A549 (cell line): ENCODE results near the gene ZNF816. TPM values are rescaled to one million over a fixed set of nuclear protein-coding genes. Genes with fewer than 3 reads are reported as not detected.

ENCODE experiments used
- ATAC-seq, 2 experiments: fragments of 200-7000 bp in 1 of 2; fragments of >200 bp in 1 of 2; cut with Nextera tagmentation in 1 of 2; cut with Tn5 transposase in 1 of 2; 3 replicates each; pipeline versions ENCODE4 v1.8.0 to v1.9.1; 2018 to 2020; ENCODE audit warnings: mild to moderate bottlenecking in 1 of 2, moderate library complexity in 1 of 2
- CTCF ChIA-PET: fragments of 300-600 bp; sonication (Branson Sonifier 250); formaldehyde crosslinking; extraction: SDS; loops from one replicate; lab custom pipeline; 2021; ENCODE audit warnings: antibody characterized with exemption, inconsistent platforms; lab: Yijun Ruan, JAX
- POLR2A ChIA-PET: fragments of 350-600 bp; formaldehyde crosslinking; extraction: SDS; loops from one replicate; lab custom pipeline; 2021; ENCODE audit warnings: antibody characterized with exemption, inconsistent platforms; lab: Yijun Ruan, JAX
- DNase-seq, 2 experiments: peaks; one replicate each; pipeline versions ENCODE4 v3.0.0 to v3.0.0-alpha.2; 2011 to 2016; ENCODE audit warnings: low read depth in 1 of 2, low spot score in 1 of 2
- FAIRE-seq: peaks from 2 replicates; lab custom pipeline; 2011; peaks lifted over from hg19 to GRCh38; lab: Jason Lieb, UNC
- H3K27ac ChIP-seq, 2 experiments: fragments of >200 bp; sonication (Bioruptor Twin); formaldehyde crosslinking; 3 replicates each; pipeline ENCODE4 v1.5.1; 2016 to 2017
- H3K4me1 ChIP-seq: fragments of >200 bp; sonication (Bioruptor Twin); formaldehyde crosslinking; 3 replicates; pipeline ENCODE4 v1.6.1; 2016
- H3K4me2 ChIP-seq: fragments of >200 bp; sonication (Bioruptor Twin); formaldehyde crosslinking; 3 replicates; pipeline ENCODE4 v1.6.1; 2016
- H3K4me3 ChIP-seq: fragments of >200 bp; sonication (Bioruptor Twin); formaldehyde crosslinking; 3 replicates; pipeline ENCODE4 v1.5.1; 2016
- H3K9me3 ChIP-seq: fragments of >200 bp; sonication (Bioruptor Twin); formaldehyde crosslinking; 3 replicates; pipeline ENCODE4 v1.6.1; 2016
- CBX2 ChIP-seq: fragments of 200-600 bp; sonication (generic); IDR thresholded peaks from 2 replicates; pipeline ENCODE4 v1.6.1; 2016; ENCODE audit warnings: low read depth, mild to moderate bottlenecking, borderline replicate concordance
- CBX8 ChIP-seq: fragments of 200-600 bp; sonication (generic); IDR thresholded peaks from 2 replicates; pipeline ENCODE4 v1.6.1; 2016
- CEBPB ChIP-seq, 2 experiments: fragments of >200 bp in 1 of 2; sonication (Bioruptor Twin) in 1 of 2; formaldehyde crosslinking in 1 of 2; IDR thresholded peaks; 2 replicates each; pipeline ENCODE4 v1.6.1; 2012 to 2016
- CHD2 ChIP-seq: fragments of 150-350 bp; IDR thresholded peaks from 2 replicates; pipeline ENCODE4 v1.6.1; 2014; ENCODE audit warnings: low read length; ENCODE audit not compliant: partially characterized antibody
- CHD4 ChIP-seq: fragments of 200-600 bp; sonication (generic); IDR thresholded peaks from 2 replicates; pipeline ENCODE4 v1.6.1; 2016; ENCODE audit warnings: antibody characterized with exemption, mild to moderate bottlenecking, borderline replicate concordance
- EHMT2 ChIP-seq: fragments of 200-600 bp; sonication (generic); IDR thresholded peaks from 2 replicates; pipeline ENCODE4 v1.6.1; 2016; ENCODE audit warnings: antibody characterized with exemption, low read depth, mild to moderate bottlenecking, moderate library complexity
- FOSB ChIP-seq: fragments of 250-450 bp; sonication (Bioruptor Pico); IDR thresholded peaks from 2 replicates; pipeline ENCODE4 v1.5.0; 2020; ENCODE audit warnings: mild to moderate bottlenecking, moderate library complexity
- HDAC2 ChIP-seq: fragments of 200-600 bp; sonication (generic); IDR thresholded peaks from 2 replicates; pipeline ENCODE4 v1.6.1; 2016
- HEYL ChIP-seq: fragments of 250-450 bp; sonication (Bioruptor Pico); IDR thresholded peaks from 2 replicates; pipeline ENCODE4 v1.8.0; 2021; ENCODE audit warnings: mild to moderate bottlenecking, moderate library complexity
- HOXA7 ChIP-seq: fragments of 250-450 bp; sonication (Bioruptor Pico); IDR thresholded peaks from 2 replicates; pipeline ENCODE4 v1.5.0; 2020; ENCODE audit warnings: mild to moderate bottlenecking, moderate library complexity
- HOXB13 ChIP-seq: fragments of 250-450 bp; sonication (Bioruptor Pico); IDR thresholded peaks from 2 replicates; pipeline ENCODE4 v1.5.0; 2020; ENCODE audit warnings: low read depth, mild to moderate bottlenecking, moderate library complexity
- JUNB ChIP-seq: fragments of >200 bp; sonication (Bioruptor Twin); formaldehyde crosslinking; IDR thresholded peaks from 2 replicates; pipeline ENCODE4 v1.6.1; 2016
- KDM5A ChIP-seq: fragments of 200-600 bp; sonication (generic); IDR thresholded peaks from 2 replicates; pipeline ENCODE4 v1.6.1; 2016; ENCODE audit warnings: antibody characterized with exemption, mild to moderate bottlenecking
- MAZ ChIP-seq: fragments of 150-350 bp; IDR thresholded peaks from 2 replicates; pipeline ENCODE4 v1.6.1; 2014; ENCODE audit warnings: antibody characterized with exemption, low read depth, low read length, borderline replicate concordance
- MYC ChIP-seq: IDR thresholded peaks from 2 replicates; pipeline ENCODE4 v1.6.1; 2012; ENCODE audit warnings: mild to moderate bottlenecking, inconsistent platforms, low read length, improper control_type of control experiment, borderline replicate concordance
- NR3C1 ChIP-seq: fragments of >200 bp; sonication (Bioruptor Twin); formaldehyde crosslinking; IDR thresholded peaks from 3 replicates; pipeline ENCODE4 v1.6.1; 2017
- PHF8 ChIP-seq: fragments of 200-600 bp; sonication (generic); IDR thresholded peaks from 2 replicates; pipeline ENCODE4 v1.6.1; 2016; ENCODE audit warnings: low read depth, mild to moderate bottlenecking, antibody characterized with exemption, moderate library complexity, borderline replicate concordance
- POLR2A ChIP-seq: IDR thresholded peaks from 2 replicates; pipeline ENCODE4 v1.6.1; 2012; ENCODE audit warnings: mild to moderate bottlenecking, low read length
- POLR2AphosphoS2 ChIP-seq: conservative IDR thresholded peaks from 2 replicates; pipeline ENCODE4 v1.6.1; 2012; ENCODE audit warnings: low read length, improper control_type of control experiment, inconsistent platforms
- RNF2 ChIP-seq: fragments of 200-600 bp; sonication (generic); IDR thresholded peaks from 2 replicates; pipeline ENCODE4 v1.6.1; 2016; ENCODE audit warnings: low read depth, mild to moderate bottlenecking, antibody characterized with exemption, moderate library complexity, borderline replicate concordance
- SMC3 ChIP-seq: fragments of >200 bp; sonication (Bioruptor Twin); formaldehyde crosslinking; IDR thresholded peaks from 3 replicates; pipeline ENCODE4 v1.6.1; 2018; ENCODE audit warnings: inconsistent platforms
- ZC3H11A ChIP-seq: fragments of 450-650 bp; IDR thresholded peaks from 2 replicates; pipeline ENCODE4 v1.6.1; 2014; ENCODE audit warnings: antibody characterized with exemption, mild to moderate bottlenecking
- ZNF302 ChIP-seq: fragments of 250-450 bp; sonication (Bioruptor Pico); IDR thresholded peaks from 2 replicates; pipeline ENCODE4 v1.9.0; 2021; ENCODE audit warnings: inconsistent platforms, mild to moderate bottlenecking, moderate library complexity
- WGBS: methylation state at CpG from one replicate; pipeline ENCODE4 v1.1.6; 2017; ENCODE audit errors: missing lambda C conversion rate; 5-methylcytosine and 5-hydroxymethylcytosine counted together
- polyA plus RNA-seq, 4 experiments: library from polyadenylated mRNA; depleted of rRNA in 3 of 4; stranded (reverse); fragments of >200 nt; fragmentation: RNase III in 1 of 4; extraction: RNeasy Plus Mini Kit Qiagen cat#74134 plus additional on column Dnase treatment in 1 of 4; gene quantifications; 2 replicates in 3 of 4; 3 replicates in 1 of 4; pipeline ENCODE4 v1.2.3, GENCODE V29; 2011 to 2017
- TF ChIP-seq, protein P1 (sequence below): fragments of 450-650 bp; IDR thresholded peaks from 2 replicates; pipeline ENCODE4 v1.6.1; 2014; ENCODE audit warnings: antibody characterized with exemption
- TF ChIP-seq, protein P2 (sequence below): fragments of >200 bp; sonication (Bioruptor Twin); formaldehyde crosslinking; IDR thresholded peaks from 3 replicates; pipeline ENCODE4 v1.5.1; 2016

Gene ZNF816
- polyA plus RNA-seq, 2 of the 4 experiments (the other 2 are of a cell fraction) = 0.05 to 0.09 TPM

DNA sequence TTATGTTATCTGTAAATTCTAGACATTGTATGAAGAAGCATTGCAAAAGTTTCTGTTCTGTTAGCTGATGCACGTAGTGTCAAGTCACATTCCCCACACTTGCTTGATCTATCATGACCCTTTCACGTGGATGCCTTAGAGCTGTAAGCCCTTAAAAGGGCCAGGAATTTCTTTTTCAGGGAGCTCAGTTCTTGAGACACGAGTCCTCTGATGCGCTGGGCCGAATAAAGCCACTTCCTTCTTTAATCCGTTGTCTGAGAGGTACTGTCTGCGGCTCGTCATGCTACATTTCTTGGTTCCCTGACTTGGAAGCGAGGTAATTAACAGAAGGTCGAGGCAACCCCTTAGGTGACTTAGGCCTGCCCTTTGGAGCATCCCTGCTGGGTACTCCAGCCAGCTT lies 5.8 kb downstream of the ZNF816 start:
- no peak overlapping the region for H3K4me2 ChIP-seq
- POLR2A ChIA-PET = no interaction called here
- TF ChIP-seq FOSB (CRISPR knock-in tag) (no peak), SMC3 (no peak), EHMT2 (no peak), KDM5A (no peak), HDAC2 (no peak), ZC3H11A (no peak), HOXA7 (CRISPR knock-in tag) (no peak), CBX8 (no peak), CHD4 (no peak), HEYL (CRISPR knock-in tag) (no peak), RNF2 (no peak), JUNB (no peak)
- TF ChIP-seq, protein P1, sequence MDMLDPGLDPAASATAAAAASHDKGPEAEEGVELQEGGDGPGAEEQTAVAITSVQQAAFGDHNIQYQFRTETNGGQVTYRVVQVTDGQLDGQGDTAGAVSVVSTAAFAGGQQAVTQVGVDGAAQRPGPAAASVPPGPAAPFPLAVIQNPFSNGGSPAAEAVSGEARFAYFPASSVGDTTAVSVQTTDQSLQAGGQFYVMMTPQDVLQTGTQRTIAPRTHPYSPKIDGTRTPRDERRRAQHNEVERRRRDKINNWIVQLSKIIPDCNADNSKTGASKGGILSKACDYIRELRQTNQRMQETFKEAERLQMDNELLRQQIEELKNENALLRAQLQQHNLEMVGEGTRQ = no peak
- TF ChIP-seq, all 56 proteins: peak for 0
- Histone ChIP-seq H3K9me3 (peaks cover 79% of the 10 kb centered on the region), H3K27ac (no peak overlapping the region), H3K4me1 (no peaks in the 10 kb centered on the region), H3K4me3 (no peak overlapping the region)
- ATAC-seq (no peak), DNase-seq (no peak), FAIRE-seq (no peak)
- WGBS = 12% methylated on average over 10 of the region's 10 CpGs
- CTCF ChIA-PET = no interaction called here

DNA sequence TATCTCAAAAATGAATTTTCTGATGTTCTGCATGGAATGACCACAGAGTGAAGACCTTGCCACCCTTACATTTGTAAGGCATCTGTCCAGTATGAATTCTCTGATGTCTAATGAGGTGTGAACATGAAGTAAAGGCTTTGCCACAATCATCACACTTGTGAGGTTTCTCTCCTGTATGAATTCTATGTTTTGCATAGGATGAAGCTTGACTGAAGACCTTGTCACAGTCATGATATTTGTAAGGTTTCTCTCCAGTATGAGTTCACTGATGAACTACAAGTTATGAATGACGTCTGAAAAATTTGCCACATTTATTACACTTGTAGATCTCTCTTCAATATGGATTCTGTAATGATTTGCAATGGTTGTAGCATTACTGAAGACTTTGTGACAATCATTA lies 13.3 kb downstream of the ZNF816 start:
- H3K27ac ChIP-seq = no peak overlapping the region
- no peak overlapping the region for H3K4me3 ChIP-seq
- DNase-seq (no peak), FAIRE-seq (no peak), ATAC-seq (no peak)
- no peak overlapping the region for H3K4me2 ChIP-seq
- TF ChIP-seq PHF8 = no peak
- ChIA-PET CTCF (no interaction called here), POLR2A (no interaction called here)
- 36% methylated on average over 1 of the region's 1 CpG for WGBS
- peaks cover 67% of the 10 kb centered on the region for H3K9me3 ChIP-seq
- H3K4me1 ChIP-seq = no peaks in the 10 kb centered on the region

- ChIA-PET POLR2A (no interaction called here), CTCF (interaction anchor here (0.6 kb wide), 1 partner anchor 804 kb away, joined by 3 read pairs; no protein-coding TSS in a partner anchor)
- no peak for FAIRE-seq
- WGBS = 53% methylated on average over 13 of the region's 13 CpGs
- no peak for ATAC-seq
- no peak for TF ChIP-seq CEBPB (IDR thresholded peaks at IDR 0.05)
- no peak for TF ChIP-seq MYC
- no peak for TF ChIP-seq ZNF302 (CRISPR knock-in tag)
- H3K27ac ChIP-seq = no peak overlapping the region
- no peak for DNase-seq
- no peak overlapping the region for H3K4me2 ChIP-seq
- H3K4me3 ChIP-seq = no peak overlapping the region
- peaks cover 68% of the 10 kb centered on the region for H3K9me3 ChIP-seq
- H3K4me1 ChIP-seq = no peaks in the 10 kb centered on the region
Observed at GRCh38 chr19:52948025-52948770, 14.5 kb downstream of the ZNF816 start.

GRCh38 chr19:52946322-52947310 lies 16.1 kb downstream of the ZNF816 start:
- ChIA-PET POLR2A (no interaction called here), CTCF (no interaction called here)
- Histone ChIP-seq H3K27ac (no peak overlapping the region), H3K4me1 (no peaks in the 10 kb centered on the region), H3K4me2 (no peak overlapping the region), H3K4me3 (no peak overlapping the region), H3K9me3 (peaks cover 67% of the 10 kb centered on the region)
- 27% methylated on average over 29 of the region's 39 CpGs for WGBS
- ATAC-seq = no peak
- TF ChIP-seq CEBPB (IDR thresholded peaks at IDR 0.05) (no peak), SMC3 (no peak), EHMT2 (no peak), CHD4 (no peak), MAZ (no peak), HOXB13 (CRISPR knock-in tag) (no peak), NR3C1 (no peak), CBX2 (no peak), CHD2 (no peak), POLR2A (no peak), POLR2AphosphoS2 (no peak)
- TF ChIP-seq, protein P2, sequence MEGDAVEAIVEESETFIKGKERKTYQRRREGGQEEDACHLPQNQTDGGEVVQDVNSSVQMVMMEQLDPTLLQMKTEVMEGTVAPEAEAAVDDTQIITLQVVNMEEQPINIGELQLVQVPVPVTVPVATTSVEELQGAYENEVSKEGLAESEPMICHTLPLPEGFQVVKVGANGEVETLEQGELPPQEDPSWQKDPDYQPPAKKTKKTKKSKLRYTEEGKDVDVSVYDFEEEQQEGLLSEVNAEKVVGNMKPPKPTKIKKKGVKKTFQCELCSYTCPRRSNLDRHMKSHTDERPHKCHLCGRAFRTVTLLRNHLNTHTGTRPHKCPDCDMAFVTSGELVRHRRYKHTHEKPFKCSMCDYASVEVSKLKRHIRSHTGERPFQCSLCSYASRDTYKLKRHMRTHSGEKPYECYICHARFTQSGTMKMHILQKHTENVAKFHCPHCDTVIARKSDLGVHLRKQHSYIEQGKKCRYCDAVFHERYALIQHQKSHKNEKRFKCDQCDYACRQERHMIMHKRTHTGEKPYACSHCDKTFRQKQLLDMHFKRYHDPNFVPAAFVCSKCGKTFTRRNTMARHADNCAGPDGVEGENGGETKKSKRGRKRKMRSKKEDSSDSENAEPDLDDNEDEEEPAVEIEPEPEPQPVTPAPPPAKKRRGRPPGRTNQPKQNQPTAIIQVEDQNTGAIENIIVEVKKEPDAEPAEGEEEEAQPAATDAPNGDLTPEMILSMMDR = no peak
- no peak for DNase-seq
- no peak for FAIRE-seq
